GM04503 (cell line): ENCODE measurements around the gene ARHGAP9.

Source experiments
- DNase-seq: peaks from one replicate; pipeline ENCODE4 v3.0.0-alpha.2; 2012; ENCODE audit warnings: low read depth

The ARHGAP9 gene

GRCh38 chr12:57472391-57472790, 7.3 kb downstream of the ARHGAP9 start:
- DNase-seq, result no peak

DNA sequence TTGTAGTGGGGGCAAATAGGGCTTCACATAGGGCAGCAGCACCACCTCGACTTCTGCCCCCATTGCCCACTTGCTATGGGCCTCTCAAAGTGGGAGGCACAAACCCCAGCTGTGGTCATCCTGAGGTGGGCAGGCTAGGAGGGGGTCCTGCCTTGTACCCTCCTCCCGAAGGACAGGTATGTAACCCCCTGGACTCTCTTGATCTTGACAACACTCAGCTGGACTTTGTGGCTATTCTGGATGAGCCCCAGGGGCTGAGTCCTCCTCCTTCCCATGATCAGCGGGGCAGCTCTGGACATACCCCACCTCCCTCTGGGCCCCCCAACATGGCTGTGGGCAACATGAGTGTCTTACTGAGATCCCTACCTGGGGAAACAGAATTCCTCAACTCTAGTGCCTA, 8.0 kb downstream of the ARHGAP9 start:
- DNase-seq, result no peak

GRCh38 chr12:57470970-57471656, 8.6 kb downstream of the ARHGAP9 start:
- no peak for DNase-seq

- no peak for DNase-seq
These were observed 9.2 kb downstream of the ARHGAP9 start for GRCh38 chr12:57470286-57470969.

DNA sequence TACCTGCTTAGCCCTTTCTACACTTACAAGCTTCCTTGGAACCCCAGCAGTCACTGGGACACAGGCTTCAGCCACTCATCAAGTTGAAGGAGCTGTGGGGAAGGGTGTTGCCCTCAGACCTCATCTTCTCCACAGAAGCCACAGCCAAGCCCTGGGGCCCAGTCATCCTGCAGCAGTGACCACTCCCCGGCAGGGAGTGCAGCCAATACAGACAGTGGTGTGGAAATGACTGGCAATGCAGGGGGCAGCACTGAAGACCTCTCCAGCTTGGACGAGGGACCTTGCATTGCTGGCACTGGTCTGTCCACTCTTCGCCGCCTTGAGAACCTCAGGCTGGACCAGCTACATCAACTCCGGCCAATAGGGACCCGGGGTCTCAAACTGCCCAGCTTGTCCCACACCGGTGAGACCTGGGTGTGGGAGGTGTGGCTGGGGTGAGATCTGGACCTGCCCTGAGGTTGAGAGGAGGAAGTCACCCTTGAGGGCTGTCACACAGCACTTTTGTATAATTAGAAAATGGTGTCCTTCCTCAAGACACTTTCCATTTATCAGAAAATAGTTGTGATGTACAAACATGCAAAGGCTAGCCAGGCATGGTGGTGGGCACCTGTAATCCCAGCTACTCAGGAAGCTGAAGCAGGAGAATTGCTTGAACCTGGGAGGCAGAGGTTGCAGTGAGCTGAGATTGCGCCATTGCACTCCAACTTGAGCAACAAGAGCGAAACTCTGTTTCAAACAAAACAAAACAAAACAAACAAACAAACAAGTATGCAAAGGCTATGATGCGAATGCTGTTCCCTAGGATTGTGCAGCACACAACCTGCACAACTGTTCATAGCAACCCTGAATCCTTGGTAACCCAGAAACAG, 10.1 kb downstream of the ARHGAP9 start:
- no peak for DNase-seq

- DNase-seq, result no peak
These were observed 11.8 kb downstream of the ARHGAP9 start for GRCh38 chr12:57467915-57468314.

GRCh38 chr12:57467212-57467874, 12.3 kb downstream of the ARHGAP9 start:
- DNase-seq, result no peak

DNA sequence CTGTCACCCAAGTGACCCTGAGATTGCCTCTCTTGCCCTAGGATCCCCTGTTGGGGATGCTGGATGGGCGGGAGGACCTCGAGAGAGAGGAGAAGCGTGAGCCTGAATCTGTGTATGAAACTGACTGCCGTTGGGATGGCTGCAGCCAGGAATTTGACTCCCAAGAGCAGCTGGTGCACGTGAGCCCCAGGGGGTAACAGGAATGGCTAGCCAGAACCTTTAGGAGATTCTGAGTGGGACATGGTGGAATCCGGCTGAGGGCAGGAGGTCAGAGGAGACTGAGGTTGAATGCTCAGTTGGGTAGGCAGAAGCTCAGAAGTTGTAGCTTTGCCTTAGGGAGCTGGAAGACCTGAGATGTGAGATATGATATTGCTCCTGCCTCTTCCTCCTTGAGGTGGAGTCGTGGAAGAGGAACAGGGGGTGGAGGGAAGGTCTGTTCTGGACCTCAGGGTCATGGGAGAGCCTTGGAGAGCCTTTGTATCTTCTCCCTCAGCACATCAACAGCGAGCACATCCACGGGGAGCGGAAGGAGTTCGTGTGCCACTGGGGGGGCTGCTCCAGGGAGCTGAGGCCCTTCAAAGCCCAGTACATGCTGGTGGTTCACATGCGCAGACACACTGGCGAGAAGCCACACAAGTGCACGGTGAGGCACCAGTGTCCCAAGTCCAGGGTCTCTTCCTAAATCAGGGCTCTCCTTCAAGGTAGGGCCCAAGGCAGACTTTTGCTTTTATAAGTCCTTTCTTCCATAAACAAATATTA, 13.7 kb downstream of the ARHGAP9 start:
- DNase-seq, result no peak

DNA sequence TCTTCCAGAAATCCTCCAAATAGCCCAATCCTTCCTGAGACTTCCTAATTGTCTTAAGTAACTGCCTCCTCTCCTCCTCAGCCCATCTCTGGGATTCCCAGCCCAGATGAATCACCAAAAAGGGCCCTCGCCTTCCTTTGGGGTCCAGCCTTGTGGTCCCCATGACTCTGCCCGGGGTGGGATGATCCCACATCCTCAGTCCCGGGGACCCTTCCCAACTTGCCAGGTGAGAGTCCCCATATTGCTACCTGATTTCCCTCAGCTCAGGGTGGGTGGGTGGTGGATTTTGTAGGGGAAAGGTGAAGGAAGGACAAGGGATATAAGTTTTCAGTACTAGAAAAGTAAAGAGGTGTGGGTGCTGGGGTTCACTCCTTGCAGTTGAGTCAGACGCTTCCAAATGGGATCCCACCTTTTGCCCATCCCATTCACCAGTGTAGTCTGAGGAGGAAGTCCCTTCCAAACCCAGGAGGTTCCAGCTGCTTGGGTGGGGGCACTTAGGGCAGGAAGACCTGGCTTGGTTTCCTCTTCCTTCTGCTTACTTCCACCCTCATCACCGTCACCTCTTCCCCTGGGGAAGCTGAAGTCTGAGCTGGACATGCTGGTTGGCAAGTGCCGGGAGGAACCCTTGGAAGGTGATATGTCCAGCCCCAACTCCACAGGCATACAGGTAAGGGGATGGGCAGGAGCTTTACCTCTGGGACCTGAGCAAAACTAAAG, 14.5 kb downstream of the ARHGAP9 start:
- DNase-seq, result no peak

- no peak for DNase-seq
These were observed 15.1 kb downstream of the ARHGAP9 start for GRCh38 chr12:57464569-57464968.

DNA sequence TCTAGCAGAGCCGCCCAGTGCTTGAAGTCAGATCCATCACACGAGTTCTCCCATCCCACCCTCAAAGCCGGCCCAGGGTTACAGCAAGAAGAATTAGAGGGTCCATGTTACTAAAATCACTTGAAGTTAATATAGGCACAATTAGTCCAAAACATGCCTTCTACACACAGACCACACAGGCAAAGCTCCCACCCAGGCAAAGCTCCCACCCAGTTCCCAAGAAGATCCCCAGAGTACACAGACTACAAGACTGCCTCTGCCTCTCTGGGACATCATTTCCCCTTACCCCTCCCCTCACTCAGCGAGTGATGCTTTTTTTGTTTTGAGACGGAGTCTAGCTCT, 16.8 kb downstream of the ARHGAP9 start:
- no peak for DNase-seq

DNA sequence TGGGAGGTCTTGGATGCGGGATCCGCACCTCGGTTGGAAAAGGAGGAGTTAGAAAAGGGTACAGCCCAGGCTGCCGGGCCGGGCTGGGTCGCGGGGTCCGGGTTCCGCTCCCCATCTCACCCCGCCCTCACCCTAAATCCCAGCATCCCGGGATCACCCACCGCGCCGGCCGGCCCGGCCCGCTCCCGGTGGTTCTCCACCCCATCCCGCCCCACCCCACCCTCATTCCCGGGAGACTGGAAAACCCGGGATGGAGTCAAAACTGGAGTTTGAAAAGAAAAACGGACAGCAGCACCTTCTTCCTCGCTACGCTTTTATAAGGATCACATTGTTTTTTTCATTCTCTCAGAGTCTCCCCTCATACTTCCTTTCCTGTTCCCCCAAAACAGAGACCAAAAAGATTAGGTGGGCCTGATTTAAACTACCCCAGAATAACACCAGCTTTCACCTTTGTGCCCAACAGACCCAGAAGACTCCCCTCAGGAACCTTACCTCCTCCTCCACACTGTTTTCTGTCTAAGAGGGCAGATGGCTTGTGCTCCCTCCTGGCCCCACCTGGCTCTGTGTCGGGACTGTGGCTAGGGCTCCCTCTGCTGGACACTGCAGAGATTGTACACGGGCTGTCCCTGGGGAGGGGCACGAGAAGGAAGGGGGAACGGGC, 17.3 kb downstream of the ARHGAP9 start:
- DNase-seq, result peak; percentile 60

GRCh38 chr12:57461917-57462250, 17.8 kb downstream of the ARHGAP9 start:
- DNase-seq, result no peak

DNA sequence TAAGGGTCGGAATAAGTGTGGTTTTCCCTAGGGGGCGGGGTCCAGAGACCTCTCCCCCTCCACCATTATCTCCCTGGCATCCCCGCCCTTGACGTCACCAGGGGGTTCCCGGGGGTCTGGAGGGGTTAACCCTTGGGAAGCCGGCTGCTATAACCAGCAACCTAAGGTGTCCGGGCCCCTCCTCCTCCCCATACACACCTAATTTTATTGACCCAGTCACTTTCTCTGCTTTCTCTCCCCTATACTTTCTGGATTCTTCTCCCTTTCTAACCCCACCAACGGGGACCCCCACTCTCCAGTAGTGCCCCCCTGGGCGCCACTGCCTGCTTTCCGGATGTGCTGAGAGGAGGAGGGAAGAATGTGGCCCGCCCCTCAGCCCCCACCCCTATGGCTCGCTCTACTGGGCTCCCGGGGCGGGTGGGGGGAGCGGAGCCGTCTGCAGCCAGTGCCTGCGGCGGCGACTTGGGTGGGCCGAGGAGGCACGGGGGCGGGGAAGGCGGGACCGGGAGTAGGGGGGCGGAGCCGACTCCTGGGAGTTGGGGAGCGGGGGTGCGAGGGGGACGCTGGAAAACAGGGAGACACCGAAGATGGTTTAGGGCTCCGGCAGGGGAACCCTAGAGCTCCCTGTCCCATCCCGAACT, 18.3 kb downstream of the ARHGAP9 start:
- no peak for DNase-seq

GRCh38 chr12:57460841-57461275, 18.8 kb downstream of the ARHGAP9 start:
- DNase-seq, result no peak

- DNase-seq, result no peak
These were observed 19.2 kb downstream of the ARHGAP9 start for GRCh38 chr12:57460468-57460784.

DNA sequence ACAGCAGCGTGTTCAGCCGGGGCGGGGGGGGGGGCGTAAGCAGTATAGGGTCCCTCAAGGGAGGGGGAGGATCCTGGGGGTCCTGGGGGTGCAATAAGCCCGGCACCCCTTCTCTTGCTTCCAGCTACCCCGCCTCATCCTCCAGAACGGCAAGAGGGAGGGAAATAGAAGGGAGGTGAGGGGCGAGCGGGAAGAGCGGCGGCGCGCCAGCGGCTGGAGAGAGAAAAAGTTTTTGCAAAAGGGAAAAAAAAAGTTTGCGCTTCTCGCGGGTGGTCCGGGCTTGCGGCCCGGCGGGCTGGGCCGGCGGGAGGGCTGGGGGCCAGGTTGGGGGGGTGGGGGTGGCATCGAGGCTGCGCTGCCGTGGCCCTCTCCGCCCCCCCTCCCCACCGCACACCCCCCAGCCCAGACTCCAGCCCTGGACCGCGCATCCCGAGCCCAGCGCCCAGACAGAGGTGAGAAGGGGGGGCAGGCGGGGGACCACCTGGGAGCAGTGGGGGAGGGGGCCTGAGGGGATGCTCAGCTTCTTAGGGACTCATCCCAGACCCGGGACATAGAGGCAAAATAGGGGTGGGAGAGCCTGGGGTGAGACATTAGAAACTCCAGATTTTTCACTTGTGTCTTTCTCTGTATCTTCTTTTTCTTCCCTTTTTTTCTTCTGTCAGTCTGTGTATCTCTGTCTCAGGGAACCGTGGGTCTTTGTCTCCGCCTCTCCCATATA, 19.8 kb downstream of the ARHGAP9 start, which contains the start of gene GLI1:
GLI1 (plus strand) TSS at position 36 of the 718 bp plus-strand sequence. CDS start 3,907 bp downstream, outside the sequence.
- DNase-seq, result no peak

- peak; percentile 75 for DNase-seq
These were observed 20.5 kb downstream of the ARHGAP9 start for GRCh38 chr12:57459055-57459749.

- DNase-seq, result no peak
These were observed 21.0 kb downstream of the ARHGAP9 start for GRCh38 chr12:57458665-57459054.
